AG09319 (cell line): Measurements from ENCODE around the gene SYNE2.

Experiments used
- DNase-seq: peaks from one replicate; pipeline ENCODE4 v3.0.0-alpha.2; 2010; ENCODE audit warnings: low read depth; ENCODE audit errors: extremely low read depth
- CTCF ChIP-seq: IDR thresholded peaks from 2 replicates; pipeline ENCODE4 v1.5.1; 2011; ENCODE audit warnings: low read depth, mild to moderate bottlenecking, inconsistent platforms, low read length, moderate library complexity

The SYNE2 gene

GRCh38 chr14:63933711-63934110 lies 80.9 kb downstream of the SYNE2 start:
- no peak for TF ChIP-seq CTCF
- no peak for DNase-seq

GRCh38 chr14:63938198-63939005 lies 85.6 kb downstream of the SYNE2 start:
- DNase-seq, result no peak
- no peak for TF ChIP-seq CTCF

DNA sequence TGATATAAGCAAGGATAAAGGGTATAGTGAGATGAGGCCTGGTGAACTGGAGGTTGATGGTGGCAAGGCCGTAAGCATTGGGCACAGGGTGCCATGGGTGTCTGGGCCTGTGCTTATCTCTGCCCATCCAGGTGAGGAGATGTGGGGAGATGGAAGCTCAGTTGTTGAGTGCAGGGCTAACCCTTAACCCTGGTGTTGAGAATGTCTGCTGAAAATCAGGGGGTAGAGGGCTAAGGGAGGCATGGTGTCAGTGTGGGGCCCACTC lies 86.1 kb downstream of the SYNE2 start:
- DNase-seq, result no peak

GRCh38 chr14:63940387-63940786 lies 87.6 kb downstream of the SYNE2 start:
- TF ChIP-seq CTCF, result no peak
- DNase-seq, result no peak

More for the DNA sequence above, 86.1 kb downstream of the SYNE2 start:
- TF ChIP-seq CTCF, result no peak

GRCh38 chr14:63941023-63941422 lies 88.2 kb downstream of the SYNE2 start:
- no peak for TF ChIP-seq CTCF
- no peak for DNase-seq

DNA sequence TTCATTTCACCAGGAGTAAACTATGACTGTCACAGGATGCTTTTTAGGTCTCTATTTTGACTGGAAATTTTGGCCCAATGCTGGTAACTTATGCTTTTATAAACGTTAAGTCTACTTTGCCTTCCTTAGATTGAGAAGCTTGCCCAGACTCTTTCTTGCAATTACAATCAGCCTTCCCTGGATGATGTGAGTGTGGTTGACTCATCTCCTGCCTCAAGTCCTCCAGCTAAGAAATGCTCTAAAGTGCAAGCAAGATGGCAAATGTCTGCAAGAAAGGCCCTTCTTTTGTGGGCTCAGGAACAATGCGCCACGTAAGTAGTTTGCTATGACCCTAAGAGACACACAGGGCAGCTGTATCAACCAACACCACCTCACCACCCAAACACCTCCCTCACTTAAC lies 96.9 kb downstream of the SYNE2 start:
- TF ChIP-seq CTCF, result no peak
- DNase-seq, result no peak

DNA sequence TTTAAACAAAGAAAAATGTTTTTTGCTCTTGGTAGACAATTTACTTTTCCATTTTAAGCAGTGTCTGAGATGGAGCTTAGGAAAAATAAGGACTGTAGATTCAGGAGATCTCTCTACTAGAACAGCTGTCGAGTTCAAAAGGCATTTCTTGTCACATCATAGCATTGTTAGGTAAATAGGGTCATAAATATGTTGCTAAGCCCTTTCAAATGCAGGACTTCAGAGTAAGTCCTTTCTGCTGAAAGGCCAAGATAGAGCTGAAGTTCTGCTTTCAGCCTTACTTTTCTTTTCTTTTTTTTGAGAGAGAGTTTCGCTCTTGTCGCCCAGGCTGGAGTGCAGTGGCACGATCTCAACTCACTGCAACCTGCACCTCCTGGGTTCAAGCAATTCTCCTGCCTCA lies 98.2 kb downstream of the SYNE2 start:
- no peak for TF ChIP-seq CTCF
- no peak for DNase-seq
